Measurements from ENCODE around the gene ZBTB24. TPM values are rescaled to one million over a fixed set of nuclear protein-coding genes. Genes with fewer than 3 reads are reported as not detected.

ZBTB24 gene
- total RNA-seq, 1 donor from 2014 or later: 10.2 TPM

GRCh38 chr6:109507490-109508072 is 24.6 kb upstream of the ZBTB24 start:
- no peak for TF ChIP-seq CTCF (IDR thresholded peaks at IDR 0.05)
- Histone ChIP-seq H3K4me3 (no peak overlapping the region), H3K9me3 (no peaks in the 10 kb centered on the region), H3K4me1 (no peaks in the 10 kb centered on the region), H3K36me3 (no peaks in the 10 kb centered on the region), H3K27me3 (no peaks in the 10 kb centered on the region), H3K27ac (no peak overlapping the region)
- no peak for DNase-seq (ENCODE audit: low spot score in 2 of 2)
- intact Hi-C loops (cut with DNase I): no loop called here

GRCh38 chr6:109506841-109507240 is 23.8 kb upstream of the ZBTB24 start:
- H3K27ac ChIP-seq: no peak overlapping the region
- DNase-seq (ENCODE audit: low spot score in 2 of 2): no peak
- intact Hi-C loops (cut with DNase I): no loop called here
- H3K9me3 ChIP-seq: no peaks in the 10 kb centered on the region
- H3K36me3 ChIP-seq: no peaks in the 10 kb centered on the region
- no peaks in the 10 kb centered on the region for H3K27me3 ChIP-seq
- TF ChIP-seq CTCF (IDR thresholded peaks at IDR 0.05): no peak
- no peaks in the 10 kb centered on the region for H3K4me1 ChIP-seq
- no peak overlapping the region for H3K4me3 ChIP-seq

GRCh38 chr6:109506314-109506713 is 23.3 kb upstream of the ZBTB24 start:
- Histone ChIP-seq H3K9me3 (no peaks in the 10 kb centered on the region), H3K27me3 (no peaks in the 10 kb centered on the region), H3K27ac (no peak overlapping the region), H3K4me3 (no peak overlapping the region), H3K4me1 (no peaks in the 10 kb centered on the region), H3K36me3 (no peaks in the 10 kb centered on the region)
- TF ChIP-seq CTCF (IDR thresholded peaks at IDR 0.05): no peak
- no peak for DNase-seq (ENCODE audit: low spot score in 2 of 2)
- intact Hi-C loops (cut with DNase I): no loop called here

GRCh38 chr6:109503327-109504224 is 20.6 kb upstream of the ZBTB24 start:
- no peaks in the 10 kb centered on the region for H3K36me3 ChIP-seq
- no peak overlapping the region for H3K4me3 ChIP-seq
- H3K27ac ChIP-seq: no peak overlapping the region
- no peaks in the 10 kb centered on the region for H3K27me3 ChIP-seq
- no peak for TF ChIP-seq CTCF (IDR thresholded peaks at IDR 0.05)
- H3K4me1 ChIP-seq: no peaks in the 10 kb centered on the region
- H3K9me3 ChIP-seq: no peaks in the 10 kb centered on the region
- DNase-seq (ENCODE audit: low spot score in 2 of 2): no peak
- intact Hi-C loops (cut with DNase I): no loop called here

GRCh38 chr6:109498936-109499335 is 15.9 kb upstream of the ZBTB24 start:
- Histone ChIP-seq H3K4me1 (no peaks in the 10 kb centered on the region), H3K4me3 (no peak overlapping the region), H3K9me3 (no peaks in the 10 kb centered on the region), H3K27ac (no peak overlapping the region), H3K36me3 (no peaks in the 10 kb centered on the region), H3K27me3 (no peaks in the 10 kb centered on the region)
- intact Hi-C loops (cut with DNase I): no loop called here
- no peak for TF ChIP-seq CTCF (IDR thresholded peaks at IDR 0.05)
- DNase-seq (ENCODE audit: low spot score in 2 of 2): no peak

Measured in ascending aorta (tissue), 2 donors.